Activated naive CD4-positive, alpha-beta T cell treated with Interleukin-2 at 50 U/mL for 16 hours (primary cell): Measurements from ENCODE around the gene PFDN2.

Experiments
- DNase-seq: peaks from one replicate; pipeline ENCODE4 v3.0.0-alpha.2; 2020

The PFDN2 gene

GRCh38 chr1:161117759-161118581 lies at the start of gene PFDN2, which contains the start of gene NIT1:
Gene PFDN2 (minus strand): TSS chr1:161118037. CDS start chr1:161118026, 11 bp downstream.
Gene NIT1 (plus strand): TSS chr1:161118105. CDS start chr1:161118177, 72 bp downstream.
- DNase-seq = peak; percentile 88

GRCh38 chr1:161166669-161167548 lies 49.1 kb upstream of the PFDN2 start:
- no peak for DNase-seq

GRCh38 chr1:161165742-161166668 lies 48.2 kb upstream of the PFDN2 start, which contains the start of gene PPOX:
Gene PPOX (plus strand): TSS chr1:161166426. CDS start chr1:161166848, 422 bp downstream.
- DNase-seq = peak; percentile 92

- DNase-seq = no peak
Measured at GRCh38 chr1:161164901-161165610, 47.2 kb upstream of the PFDN2 start.

- DNase-seq = no peak
Measured at GRCh38 chr1:161163793-161164192, 46.0 kb upstream of the PFDN2 start.

- no peak for DNase-seq
Measured at GRCh38 chr1:161162806-161163205, 45.0 kb upstream of the PFDN2 start.

GRCh38 chr1:161162052-161162451 lies 44.2 kb upstream of the PFDN2 start:
- DNase-seq = no peak

GRCh38 chr1:161161652-161162051 lies 43.8 kb upstream of the PFDN2 start:
- DNase-seq = no peak

GRCh38 chr1:161160671-161161145 lies 42.9 kb upstream of the PFDN2 start:
- DNase-seq = no peak

- no peak for DNase-seq
Measured at GRCh38 chr1:161159913-161160243, 42.0 kb upstream of the PFDN2 start.

- DNase-seq = peak; percentile 93
Measured at GRCh38 chr1:161159087-161159912, 41.5 kb upstream of the PFDN2 start, which contains the start of gene USP21. Gene USP21 (plus strand): TSS chr1:161159500. CDS start chr1:161160641, 1,141 bp downstream.

GRCh38 chr1:161158316-161159010 lies 40.6 kb upstream of the PFDN2 start:
- no peak for DNase-seq

- no peak for DNase-seq
Measured at GRCh38 chr1:161157867-161158266, 40.0 kb upstream of the PFDN2 start.

- peak; percentile 83 for DNase-seq
Measured at GRCh38 chr1:161153682-161154337, 36.0 kb upstream of the PFDN2 start, which contains the start of gene UFC1. Gene UFC1 (plus strand): TSS chr1:161153978. CDS start chr1:161153998, 20 bp downstream.

- DNase-seq = no peak
Measured at GRCh38 chr1:161153176-161153575, 35.3 kb upstream of the PFDN2 start.

GRCh38 chr1:161145832-161146231 lies 28.0 kb upstream of the PFDN2 start:
- no peak for DNase-seq

GRCh38 chr1:161140755-161141400 lies 23.0 kb upstream of the PFDN2 start:
- no peak for DNase-seq

GRCh38 chr1:161139766-161140165 lies 21.9 kb upstream of the PFDN2 start:
- peak; percentile 33 for DNase-seq

- DNase-seq = no peak
Measured at GRCh38 chr1:161138431-161138830, 20.6 kb upstream of the PFDN2 start.
